Renal pelvis (tissue), 4 donors: ENCODE measurements around the gene MCHR1. TPM values are rescaled to one million over a fixed set of nuclear protein-coding genes. Genes with fewer than 3 reads are reported as not detected.
"Not testable (repeated sequence)": the region's sequence is repeated elsewhere in the genome, so short reads cannot be mapped to it uniquely, and the experiment has no call there.

ENCODE experiments used
- DNase-seq: peaks from one replicate; pipeline ENCODE4 v3.0.0-alpha.2; 2013
- polyA plus RNA-seq, 3 donors: library from polyadenylated mRNA; unstranded; fragments of 120-200 nt; gene quantifications; one replicate each; pipeline ENCODE4 v1.2.1, GENCODE V29; 2013; ENCODE audit not compliant: insufficient read length in 3 of 3

Gene MCHR1
- polyA plus RNA-seq, 3 donors: 0.30 to 0.42 TPM; not detected in 1

GRCh38 chr22:40685406-40685805 is 6.1 kb downstream of the MCHR1 start:
- DNase-seq: no peak

- no peak for DNase-seq
These were observed 8.4 kb downstream of the MCHR1 start for GRCh38 chr22:40687706-40688105.

- no peak for DNase-seq
These were observed 11.1 kb downstream of the MCHR1 start for GRCh38 chr22:40690370-40690769.

GRCh38 chr22:40691532-40691931 is 12.2 kb downstream of the MCHR1 start:
- no peak for DNase-seq

- DNase-seq: no peak
These were observed 15.1 kb downstream of the MCHR1 start for GRCh38 chr22:40694411-40694810.

- no peak for DNase-seq
These were observed 22.0 kb downstream of the MCHR1 start for GRCh38 chr22:40701274-40701673.

GRCh38 chr22:40703174-40703573 is 23.9 kb downstream of the MCHR1 start:
- DNase-seq: no peak

- no peak for DNase-seq
These were observed 24.5 kb downstream of the MCHR1 start for GRCh38 chr22:40703736-40704135.

- no peak for DNase-seq
These were observed 26.8 kb downstream of the MCHR1 start for GRCh38 chr22:40705918-40706682.

- DNase-seq: no peak
These were observed 27.9 kb downstream of the MCHR1 start for GRCh38 chr22:40707154-40707553.

- DNase-seq: no peak
These were observed 28.9 kb downstream of the MCHR1 start for GRCh38 chr22:40708177-40708576.

GRCh38 chr22:40709752-40710413 is 30.6 kb downstream of the MCHR1 start:
- no peak for DNase-seq

- no peak for DNase-seq
These were observed 33.0 kb downstream of the MCHR1 start for GRCh38 chr22:40712311-40712710.

GRCh38 chr22:40714499-40715337 is 35.4 kb downstream of the MCHR1 start:
- DNase-seq: peak; percentile 44

GRCh38 chr22:40716116-40716515 is 36.8 kb downstream of the MCHR1 start:
- no peak for DNase-seq

- DNase-seq: not testable (repeated sequence)
These were observed 38.4 kb downstream of the MCHR1 start for GRCh38 chr22:40717657-40718056.

- DNase-seq: peak; percentile 67
These were observed 39.2 kb downstream of the MCHR1 start for GRCh38 chr22:40718250-40719204.

GRCh38 chr22:40719599-40719998 is 40.3 kb downstream of the MCHR1 start:
- DNase-seq: no peak

- DNase-seq: not testable (repeated sequence)
These were observed 40.9 kb downstream of the MCHR1 start for GRCh38 chr22:40720156-40720537.

GRCh38 chr22:40720538-40721256 is 41.4 kb downstream of the MCHR1 start:
- DNase-seq: no peak

GRCh38 chr22:40721266-40721665 is 42.0 kb downstream of the MCHR1 start:
- peak; percentile 48 for DNase-seq
